SK-N-SH (cell line): ENCODE measurements around the gene ADAMTS7. TPM values are rescaled to one million over a fixed set of nuclear protein-coding genes. Genes with fewer than 3 reads are reported as not detected.
A peak's percentile ranks its signal among the peaks of the same experiment; 100 is the strongest.

ENCODE experiments used
- CTCF ChIA-PET: fragments of 300-600, 350-600 bp; formaldehyde crosslinking; extraction: SDS; loops from one replicate; lab custom pipeline; 2021; lab: Yijun Ruan, JAX
- POLR2A ChIA-PET: fragments of 350-600 bp; sonication (Branson Sonifier 250); formaldehyde crosslinking; extraction: SDS; loops from one replicate; lab custom pipeline; 2020; ENCODE audit warnings: antibody characterized with exemption, inconsistent platforms; lab: Yijun Ruan, JAX
- DNase-seq: peaks from one replicate; pipeline ENCODE4 v3.0.0; 2012
- H2AFZ ChIP-seq: fragments of 200-600 bp; sonication (generic); 2 replicates; pipeline ENCODE4 v1.8.1; 2016; ENCODE audit warnings: antibody characterized with exemption, mild to moderate bottlenecking, low read depth
- H3F3A ChIP-seq: fragments of 200-600 bp; sonication (generic); replicated peaks from 2 replicates; pipeline ENCODE3; 2016; ENCODE audit warnings: antibody characterized with exemption, mild to moderate bottlenecking; ENCODE audit not compliant: insufficient read depth
- H3K27ac ChIP-seq, 2 experiments: fragments of 200-500 bp in 1 of 2; fragments of 200-600 bp in 1 of 2; sonication (Bioruptor generic) in 1 of 2; sonication (generic), shearing (Covaris generic) in 1 of 2; 2 replicates each; pipeline versions ENCODE4 v1.5.1 to v1.6.1; 2014 to 2016; ENCODE audit warnings: low read depth in 2 of 2, inconsistent platforms in 1 of 2, low read length in 1 of 2, mild to moderate bottlenecking in 1 of 2, mixed read lengths in 1 of 2
- H3K27me3 ChIP-seq: fragments of 200-600 bp; sonication (generic), shearing (Covaris generic); 2 replicates; pipeline ENCODE4 v1.6.1; 2016; ENCODE audit warnings: mixed run types; ENCODE audit not compliant: insufficient read depth
- H3K36me3 ChIP-seq, 2 experiments: fragments of 200-500 bp in 1 of 2; fragments of 200-600 bp in 1 of 2; sonication (Bioruptor generic) in 1 of 2; sonication (generic) in 1 of 2; replicated peaks in 1 of 2; 2 replicates each; pipeline versions ENCODE3 to v1.5.1; 2014 to 2016; ENCODE audit warnings: low read length in 1 of 2, mild to moderate bottlenecking in 1 of 2; ENCODE audit not compliant: insufficient read depth in 2 of 2, control insufficient read depth in 1 of 2
- H3K4me1 ChIP-seq, 2 experiments: fragments of 200-500 bp in 1 of 2; fragments of 200-600 bp in 1 of 2; sonication (Bioruptor generic) in 1 of 2; sonication (generic), shearing (Covaris generic) in 1 of 2; 2 replicates each; pipeline versions ENCODE4 v1.5.1 to v1.6.1; 2014 to 2016; ENCODE audit warnings: low read depth in 1 of 2, low read length in 1 of 2, mixed run types in 1 of 2; ENCODE audit not compliant: insufficient read depth in 2 of 2, control insufficient read depth in 1 of 2
- H3K4me2 ChIP-seq: fragments of 200-600 bp; sonication (generic), shearing (Covaris generic); 2 replicates; pipeline ENCODE4 v1.6.1; 2017; ENCODE audit warnings: mixed run types
- H3K4me3 ChIP-seq, 2 experiments: fragments of 200-500 bp in 1 of 2; fragments of 200-600 bp in 1 of 2; sonication (Bioruptor generic) in 1 of 2; sonication (generic), shearing (Covaris generic) in 1 of 2; 2 replicates each; pipeline versions ENCODE4 v1.5.1 to v1.8.1; 2014 to 2016; ENCODE audit warnings: low read depth in 2 of 2, inconsistent platforms in 1 of 2, low read length in 1 of 2, mild to moderate bottlenecking in 1 of 2, mixed read lengths in 1 of 2, moderate library complexity in 1 of 2
- H3K79me2 ChIP-seq: fragments of 200-600 bp; sonication (generic); 2 replicates; pipeline ENCODE4 v1.8.1; 2017; ENCODE audit warnings: mild to moderate bottlenecking; ENCODE audit not compliant: insufficient read depth
- H3K9ac ChIP-seq: fragments of 200-600 bp; sonication (generic); 2 replicates; pipeline ENCODE4 v1.6.1; 2017; ENCODE audit warnings: mixed run types
- H3K9me2 ChIP-seq: fragments of 200-600 bp; sonication (generic); 2 replicates; pipeline ENCODE4 v1.6.1; 2017; ENCODE audit warnings: mixed run types
- H3K9me3 ChIP-seq: fragments of 200-600 bp; sonication (generic); 2 replicates; pipeline ENCODE4 v1.6.1; 2017; ENCODE audit warnings: mixed run types, mild to moderate bottlenecking, moderate library complexity
- H4K20me1 ChIP-seq: fragments of 200-600 bp; sonication (generic); 2 replicates; pipeline ENCODE4 v1.6.1; 2017; ENCODE audit warnings: mild to moderate bottlenecking, mixed run types; ENCODE audit not compliant: insufficient read depth
- CTCF ChIP-seq: fragments of 200-600 bp; sonication (generic); IDR thresholded peaks from 2 replicates; pipeline ENCODE4 v1.6.1; 2017; ENCODE audit warnings: antibody characterized with exemption, mild to moderate bottlenecking, moderate library complexity
- EP300 ChIP-seq, 2 experiments: IDR thresholded peaks; 2 replicates each; pipeline versions ENCODE4 v1.4.0 to v1.6.1; 2012; ENCODE audit warnings: borderline replicate concordance in 1 of 2, low read depth in 1 of 2, low read length in 1 of 2
- EZH2phosphoT487 ChIP-seq: fragments of 200-600 bp; sonication (generic); IDR thresholded peaks from 2 replicates; pipeline ENCODE4 v1.6.1; 2017; ENCODE audit warnings: low read depth, mixed run types, mild to moderate bottlenecking, antibody characterized with exemption, moderate library complexity, borderline replicate concordance
- GABPA ChIP-seq: IDR thresholded peaks from 2 replicates; pipeline ENCODE4 v1.4.0; 2012; ENCODE audit warnings: low read depth, mild to moderate bottlenecking
- GATA2 ChIP-seq: sonication (generic); formaldehyde crosslinking; IDR thresholded peaks from 2 replicates; pipeline ENCODE4 v1.5.0; 2020; ENCODE audit warnings: mild to moderate bottlenecking, missing genetic modification reagents
- MXI1 ChIP-seq: IDR thresholded peaks from 2 replicates; pipeline ENCODE4 v1.6.1; 2012; ENCODE audit warnings: mild to moderate bottlenecking, low read depth, low read length, improper control_type of control experiment
- NFIC ChIP-seq: IDR thresholded peaks from 2 replicates; pipeline ENCODE4 v1.4.0; 2012; ENCODE audit warnings: borderline replicate concordance
- POLR2AphosphoS5 ChIP-seq: IDR thresholded peaks from 2 replicates; pipeline ENCODE4 v1.6.1; 2012; ENCODE audit warnings: low read depth, low read length
- RCOR1 ChIP-seq: fragments of 150-350 bp; IDR thresholded peaks from 2 replicates; pipeline ENCODE4 v1.6.1; 2017; ENCODE audit warnings: antibody characterized with exemption, low read length
- TAF1 ChIP-seq: IDR thresholded peaks from 2 replicates; pipeline ENCODE4 v1.6.1; 2012; ENCODE audit warnings: low read depth, mild to moderate bottlenecking, low read length, moderate library complexity, borderline replicate concordance
- TEAD4 ChIP-seq: IDR thresholded peaks from 2 replicates; pipeline ENCODE4 v1.4.0; 2012; ENCODE audit warnings: mild to moderate bottlenecking, borderline replicate concordance; ENCODE audit not compliant: insufficient read depth
- YY1 ChIP-seq: IDR thresholded peaks from 2 replicates; pipeline ENCODE4 v1.4.0; 2012; ENCODE audit warnings: low read depth, mild to moderate bottlenecking
- WGBS: methylation state at CpG from one replicate; pipeline ENCODE4 v1.1.6; 2017; ENCODE audit warnings: low lambda C conversion rate; 5-methylcytosine and 5-hydroxymethylcytosine counted together
- polyA plus RNA-seq, 3 experiments: library from polyadenylated mRNA; depleted of rRNA; stranded (reverse); fragments of >200 nt; gene quantifications; 2 replicates each; pipeline ENCODE4 v1.2.3, GENCODE V29; 2012
- TF ChIP-seq, protein P1 (sequence below): IDR thresholded peaks from 2 replicates; pipeline ENCODE4 v1.4.0; 2012; ENCODE audit warnings: low read depth

The ADAMTS7 gene
- polyA plus RNA-seq, 1 of the 3 experiments (the other 2 are of a cell fraction), result 17.9 TPM

DNA sequence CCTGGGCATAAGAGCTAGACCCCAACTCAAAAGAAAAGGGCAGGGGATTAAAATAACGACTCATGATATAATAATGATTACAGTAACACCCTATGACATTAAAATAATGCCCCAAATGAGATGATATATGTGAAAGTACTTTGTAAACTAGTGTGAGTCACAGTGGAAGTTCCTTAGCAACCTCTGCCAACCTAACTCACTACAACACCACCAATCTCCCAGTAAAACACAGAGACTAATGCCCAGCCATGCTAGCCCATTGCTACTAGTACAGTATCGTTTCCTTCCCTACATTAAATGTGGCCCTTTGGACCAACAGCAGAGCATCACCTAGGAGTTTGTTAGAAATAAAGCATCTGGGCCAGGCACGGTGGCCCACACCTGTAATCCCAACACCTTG, 11.2 kb upstream of the ADAMTS7 start:
- no peaks in the 10 kb centered on the region for H3K79me2 ChIP-seq
- ChIA-PET CTCF (interaction anchor here (1.2 to 2.3 kb wide), 2 partner anchors 11 kb away, joined by 3 to 14 read pairs; partner anchors contain the start of gene ADAMTS7), POLR2A (no interaction called here)
- WGBS, result 43% methylated on average over 3 of the region's 3 CpGs
- H3K4me1 ChIP-seq, result peaks cover 0 to 3% of the 10 kb centered on the region in 2 experiments; a peak in 1 of 4 replicates
- no peaks in the 10 kb centered on the region for H3K27me3 ChIP-seq
- no peak overlapping the region for H3K4me3 ChIP-seq
- no peaks in the 10 kb centered on the region for H4K20me1 ChIP-seq
- H3K9me2 ChIP-seq, result no peaks in the 10 kb centered on the region
- TF ChIP-seq GATA2 (CRISPR knock-in tag), result no peak
- H3K36me3 ChIP-seq, result no peaks in the 10 kb centered on the region
- no peak for DNase-seq
- no peaks in the 10 kb centered on the region for H3F3A ChIP-seq
- no peak overlapping the region for H3K9ac ChIP-seq
- H3K27ac ChIP-seq, result no peak overlapping the region
- H3K9me3 ChIP-seq, result no peaks in the 10 kb centered on the region
- H2AFZ ChIP-seq, result no peak overlapping the region
- H3K4me2 ChIP-seq, result no peak overlapping the region

DNA sequence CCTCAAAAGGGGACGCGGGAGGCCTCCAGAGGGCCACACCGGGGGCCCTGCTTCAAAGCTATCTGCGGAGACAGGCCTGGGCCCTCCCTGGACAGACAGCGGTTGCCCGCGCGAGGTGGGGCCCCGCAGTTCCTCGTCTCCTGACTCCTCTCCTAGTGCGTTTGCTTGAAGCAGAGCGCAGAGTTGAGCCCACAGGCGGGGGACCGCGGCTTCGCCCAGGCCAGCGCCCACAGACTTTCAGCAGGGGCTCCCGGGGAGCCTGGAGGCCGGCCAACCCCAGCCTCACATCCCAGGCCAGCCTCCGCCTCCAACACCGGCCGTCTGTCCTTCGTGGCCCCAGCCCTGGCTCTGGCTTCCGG, 540 bp upstream of the ADAMTS7 start:
- Histone ChIP-seq H3K9me2 (no peaks in the 10 kb centered on the region), H3K9me3 (no peaks in the 10 kb centered on the region; the same call in 1 of the 2 replicates), H3K4me2 (0 out of 2 replicates have a peak overlapping the region, but pooled peaks have one; percentile 67), H3K36me3 (no peaks in the 10 kb centered on the region), H3K4me1 (peaks cover 0 to 20% of the 10 kb centered on the region in 2 experiments; a peak in 2 of 4 replicates), H3K4me3 (peak overlapping the region; percentile 36 to 74; a peak in 3 of 4 replicates)
- DNase-seq, result no peak
- POLR2A ChIA-PET, result interaction anchor here (0.6 kb wide), 2 partner anchors 52 to 62 kb away, joined by 3 read pairs; no protein-coding TSS in a partner anchor
- TF ChIP-seq CTCF (peak; percentile 29; the same call in 1 of the 2 replicates), NFIC (no peak)
- TF ChIP-seq, all 33 proteins: peak for 1
- 89% methylated on average over 19 of the region's 24 CpGs for WGBS
- Histone ChIP-seq H3K27ac (peak overlapping the region; percentile 47 to 49; a peak in 3 of 4 replicates), H3K9ac (peak overlapping the region; percentile 68; the same call in 1 of the 2 replicates), H3K27me3 (no peaks in the 10 kb centered on the region), H3F3A (peaks cover 5% of the 10 kb centered on the region), H2AFZ (peak overlapping the region; percentile 97; the same call in 1 of the 2 replicates), H3K79me2 (peaks cover 25% of the 10 kb centered on the region), H4K20me1 (no peaks in the 10 kb centered on the region)
- CTCF ChIA-PET, result interaction anchor here (0.6 to 5.5 kb wide), 27 partner anchors 10 to 193 kb away, joined by 3 to 39 read pairs (median 4); partner anchors contain the start of gene MORF4L1

- peak overlapping the region; percentile 93 for H2AFZ ChIP-seq
- H3F3A ChIP-seq, result peaks cover 5% of the 10 kb centered on the region
- no peaks in the 10 kb centered on the region for H3K9me2 ChIP-seq
- H3K4me3 ChIP-seq, result peak overlapping the region; percentile 65 to 74
- no peaks in the 10 kb centered on the region for H4K20me1 ChIP-seq
- DNase-seq, result peak; percentile 85
- 5% methylated on average over 31 of the region's 76 CpGs for WGBS
- peak overlapping the region; percentile 95 for H3K4me2 ChIP-seq
- H3K4me1 ChIP-seq, result peaks cover 0 to 20% of the 10 kb centered on the region in 2 experiments; a peak in 2 of 4 replicates
- peak overlapping the region; percentile 48 to 74 for H3K27ac ChIP-seq
- ChIA-PET CTCF (interaction anchor here (0.8 to 5.5 kb wide), 18 partner anchors 9 to 171 kb away, joined by 3 to 39 read pairs (median 6); partner anchors contain the start of gene MORF4L1), POLR2A (interaction anchor here (0.7 to 1.6 kb wide), 2 partner anchors 58 to 63 kb away, joined by 5 to 6 read pairs; no protein-coding TSS in a partner anchor)
- peaks cover 31% of the 10 kb centered on the region for H3K79me2 ChIP-seq
- no peaks in the 10 kb centered on the region; the same call in 1 of the 2 replicates for H3K9me3 ChIP-seq
- H3K36me3 ChIP-seq, result no peaks in the 10 kb centered on the region
- H3K27me3 ChIP-seq, result no peaks in the 10 kb centered on the region
- H3K9ac ChIP-seq, result peak overlapping the region; percentile 73
- TF ChIP-seq TAF1 (no peak), RCOR1 (no peak), GABPA (no peak), MXI1 (0 out of 2 replicates have a peak, but pooled peaks have one; percentile 6), NFIC (peak; percentile 42; the same call in 1 of the 2 replicates), TEAD4 (no peak), GATA2 (CRISPR knock-in tag) (no peak), EZH2phosphoT487 (no peak), POLR2AphosphoS5 (no peak), EP300 (IDR thresholded peaks at IDR 0.05; ENCODE audit: borderline replicate concordance in 1 of 2, low read depth in 1 of 2, low read length in 1 of 2) (no peak), CTCF (no peak), YY1 (no peak)
- TF ChIP-seq, protein P1, sequence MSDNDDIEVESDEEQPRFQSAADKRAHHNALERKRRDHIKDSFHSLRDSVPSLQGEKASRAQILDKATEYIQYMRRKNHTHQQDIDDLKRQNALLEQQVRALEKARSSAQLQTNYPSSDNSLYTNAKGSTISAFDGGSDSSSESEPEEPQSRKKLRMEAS, result no peak
Observed at GRCh38 chr15:78810362-78811123, 721 bp downstream of the ADAMTS7 start.
